Measurements from ENCODE around the gene SFTPA2. TPM values are rescaled to one million over a fixed set of nuclear protein-coding genes. Genes with fewer than 3 reads are reported as not detected.
"Not testable (repeated sequence)": the region's sequence is repeated elsewhere in the genome, so short reads cannot be mapped to it uniquely, and the experiment has no call there.

Gene SFTPA2
- total RNA-seq, 1 experiment from 2014 or later: 4.6 TPM

DNA sequence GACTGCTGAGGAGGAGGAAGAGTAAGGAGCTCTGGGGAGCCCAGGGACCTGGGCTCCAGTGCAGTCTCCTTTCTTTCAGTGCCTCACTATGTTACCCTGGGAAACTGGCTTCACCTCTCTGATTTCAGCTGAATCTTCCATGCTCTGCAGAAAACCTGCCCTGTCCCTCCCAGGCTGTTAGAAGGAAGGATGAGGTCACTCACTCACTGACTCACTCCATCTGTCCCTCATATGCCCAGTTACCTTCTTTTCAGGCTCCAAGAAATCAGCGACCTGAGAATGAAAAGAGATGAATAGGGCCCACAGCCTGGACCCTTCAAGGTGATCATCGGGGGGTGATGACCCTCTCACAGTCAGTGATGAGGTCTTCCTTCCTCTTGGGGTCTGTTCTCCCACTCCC, 481 bp downstream of the SFTPA2 start (continued):
- TF ChIP-seq, protein P1, sequence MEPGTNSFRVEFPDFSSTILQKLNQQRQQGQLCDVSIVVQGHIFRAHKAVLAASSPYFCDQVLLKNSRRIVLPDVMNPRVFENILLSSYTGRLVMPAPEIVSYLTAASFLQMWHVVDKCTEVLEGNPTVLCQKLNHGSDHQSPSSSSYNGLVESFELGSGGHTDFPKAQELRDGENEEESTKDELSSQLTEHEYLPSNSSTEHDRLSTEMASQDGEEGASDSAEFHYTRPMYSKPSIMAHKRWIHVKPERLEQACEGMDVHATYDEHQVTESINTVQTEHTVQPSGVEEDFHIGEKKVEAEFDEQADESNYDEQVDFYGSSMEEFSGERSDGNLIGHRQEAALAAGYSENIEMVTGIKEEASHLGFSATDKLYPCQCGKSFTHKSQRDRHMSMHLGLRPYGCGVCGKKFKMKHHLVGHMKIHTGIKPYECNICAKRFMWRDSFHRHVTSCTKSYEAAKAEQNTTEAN (CRISPR knock-in tag; IDR thresholded peaks at IDR 0.05): no peak
- TF ChIP-seq FOXJ3 (CRISPR knock-in tag; IDR thresholded peaks at IDR 0.05; ENCODE audit: borderline replicate concordance) (no peak), ESRRA (CRISPR knock-in tag; IDR thresholded peaks at IDR 0.05; ENCODE audit: borderline replicate concordance) (no peak)
- TF ChIP-seq, protein P2, sequence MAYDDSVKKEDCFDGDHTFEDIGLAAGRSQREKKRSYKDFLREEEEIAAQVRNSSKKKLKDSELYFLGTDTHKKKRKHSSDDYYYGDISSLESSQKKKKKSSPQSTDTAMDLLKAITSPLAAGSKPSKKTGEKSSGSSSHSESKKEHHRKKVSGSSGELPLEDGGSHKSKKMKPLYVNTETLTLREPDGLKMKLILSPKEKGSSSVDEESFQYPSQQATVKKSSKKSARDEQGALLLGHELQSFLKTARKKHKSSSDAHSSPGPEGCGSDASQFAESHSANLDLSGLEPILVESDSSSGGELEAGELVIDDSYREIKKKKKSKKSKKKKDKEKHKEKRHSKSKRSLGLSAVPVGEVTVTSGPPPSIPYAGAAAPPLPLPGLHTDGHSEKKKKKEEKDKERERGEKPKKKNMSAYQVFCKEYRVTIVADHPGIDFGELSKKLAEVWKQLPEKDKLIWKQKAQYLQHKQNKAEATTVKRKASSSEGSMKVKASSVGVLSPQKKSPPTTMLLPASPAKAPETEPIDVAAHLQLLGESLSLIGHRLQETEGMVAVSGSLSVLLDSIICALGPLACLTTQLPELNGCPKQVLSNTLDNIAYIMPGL (CRISPR knock-in tag; IDR thresholded peaks at IDR 0.05): no peak

DNA sequence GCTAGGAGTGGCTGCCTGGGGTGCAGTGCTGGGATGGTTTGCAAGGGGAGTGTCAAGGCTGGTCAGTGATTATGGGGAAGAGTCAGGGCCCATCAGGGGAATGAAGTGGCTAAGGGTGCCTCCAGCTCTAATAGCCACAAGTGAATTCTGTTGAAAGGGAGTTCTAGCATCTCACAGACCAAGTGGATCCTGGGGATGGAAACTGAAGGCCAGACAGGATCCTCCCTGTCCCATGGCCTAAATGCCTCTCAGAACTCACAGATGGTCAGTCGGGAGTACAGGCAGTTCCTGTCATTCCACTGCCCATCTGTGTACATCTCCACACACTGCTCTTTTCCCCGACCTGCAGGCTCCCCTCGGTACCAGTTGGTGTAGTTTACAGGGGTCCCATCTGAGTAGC, 3.2 kb downstream of the SFTPA2 start:
- H3K36me3 Mint-ChIP-seq; CTCF ChIA-PET; H3K27me3 Mint-ChIP-seq (ENCODE audit: low read depth); DNase-seq (ENCODE audit: low spot score); H3K4me1 Mint-ChIP-seq; POLR2A ChIA-PET; H3K4me3 Mint-ChIP-seq; ATAC-seq; H3K27ac Mint-ChIP-seq; H3K9me3 Mint-ChIP-seq: not testable (repeated sequence)

DNA sequence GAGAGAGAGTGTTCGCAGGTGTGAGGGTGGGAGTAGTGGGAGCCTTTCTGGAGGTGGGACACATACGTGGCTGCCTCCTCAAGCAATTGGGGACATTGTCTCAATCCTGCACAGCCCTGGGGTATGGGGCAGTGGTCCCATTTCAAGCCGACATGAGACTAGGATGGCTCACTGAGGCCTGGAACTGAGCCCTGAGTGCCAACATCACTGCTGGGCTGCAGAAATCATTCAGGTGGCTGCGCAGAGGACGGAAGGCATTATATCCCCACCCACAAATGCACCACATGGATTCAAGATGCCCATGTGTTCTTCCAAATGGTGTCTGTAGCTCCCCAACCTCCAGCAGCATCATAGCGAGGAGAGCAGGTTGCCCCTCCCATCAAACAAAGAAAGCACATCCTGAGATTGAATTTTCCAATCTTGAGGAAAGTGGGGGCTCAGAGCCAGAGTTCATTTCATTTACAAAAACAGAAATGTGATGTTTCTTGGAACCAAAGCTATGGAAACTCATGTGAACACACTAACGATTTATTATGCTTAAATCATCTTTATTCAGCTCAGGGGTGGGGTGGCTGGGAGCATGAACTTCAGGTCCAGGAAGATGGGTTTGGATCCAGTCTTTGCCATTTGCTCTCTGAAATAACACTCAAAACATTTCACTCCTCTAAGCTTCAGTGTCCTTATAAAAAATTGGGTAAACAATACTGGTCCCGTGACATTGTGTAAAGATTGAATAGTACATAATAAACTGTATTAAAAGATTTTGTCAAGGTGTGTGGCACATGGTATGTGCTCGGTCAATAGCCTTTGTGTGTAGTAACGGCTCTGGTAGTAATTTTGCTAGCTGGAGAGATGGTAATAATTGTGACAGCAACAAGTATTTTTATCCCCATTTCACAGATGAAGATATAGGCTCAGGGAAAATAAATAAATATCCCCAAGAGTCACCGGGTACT, 4.6 kb downstream of the SFTPA2 start:
- H3K9me3 Mint-ChIP-seq: no peaks in the 10 kb centered on the region
- CTCF ChIA-PET: no interaction called here
- H3K36me3 Mint-ChIP-seq: no peaks in the 10 kb centered on the region
- no peak for DNase-seq (ENCODE audit: low spot score)
- no peaks in the 10 kb centered on the region; the same call in none of the 2 replicates for H3K27me3 Mint-ChIP-seq (ENCODE audit: low read depth)
- no peak for ATAC-seq
- POLR2A ChIA-PET: no interaction called here
- no peak overlapping the region for H3K4me3 Mint-ChIP-seq
- TF ChIP-seq, protein P3, sequence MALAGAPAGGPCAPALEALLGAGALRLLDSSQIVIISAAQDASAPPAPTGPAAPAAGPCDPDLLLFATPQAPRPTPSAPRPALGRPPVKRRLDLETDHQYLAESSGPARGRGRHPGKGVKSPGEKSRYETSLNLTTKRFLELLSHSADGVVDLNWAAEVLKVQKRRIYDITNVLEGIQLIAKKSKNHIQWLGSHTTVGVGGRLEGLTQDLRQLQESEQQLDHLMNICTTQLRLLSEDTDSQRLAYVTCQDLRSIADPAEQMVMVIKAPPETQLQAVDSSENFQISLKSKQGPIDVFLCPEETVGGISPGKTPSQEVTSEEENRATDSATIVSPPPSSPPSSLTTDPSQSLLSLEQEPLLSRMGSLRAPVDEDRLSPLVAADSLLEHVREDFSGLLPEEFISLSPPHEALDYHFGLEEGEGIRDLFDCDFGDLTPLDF (CRISPR knock-in tag; IDR thresholded peaks at IDR 0.05): no peak
- TF ChIP-seq, protein P4, sequence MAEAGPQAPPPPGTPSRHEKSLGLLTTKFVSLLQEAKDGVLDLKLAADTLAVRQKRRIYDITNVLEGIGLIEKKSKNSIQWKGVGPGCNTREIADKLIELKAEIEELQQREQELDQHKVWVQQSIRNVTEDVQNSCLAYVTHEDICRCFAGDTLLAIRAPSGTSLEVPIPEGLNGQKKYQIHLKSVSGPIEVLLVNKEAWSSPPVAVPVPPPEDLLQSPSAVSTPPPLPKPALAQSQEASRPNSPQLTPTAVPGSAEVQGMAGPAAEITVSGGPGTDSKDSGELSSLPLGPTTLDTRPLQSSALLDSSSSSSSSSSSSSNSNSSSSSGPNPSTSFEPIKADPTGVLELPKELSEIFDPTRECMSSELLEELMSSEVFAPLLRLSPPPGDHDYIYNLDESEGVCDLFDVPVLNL (CRISPR knock-in tag; IDR thresholded peaks at IDR 0.05; ENCODE audit: borderline replicate concordance, low read depth): no peak
- TF ChIP-seq OVOL2 (CRISPR knock-in tag; IDR thresholded peaks at IDR 0.05; ENCODE audit: borderline replicate concordance): no peak
- no peak for TF ChIP-seq NR1H2 (CRISPR knock-in tag; IDR thresholded peaks at IDR 0.05)
- TF ChIP-seq ZNF232 (CRISPR knock-in tag; IDR thresholded peaks at IDR 0.05): no peak
- no peak for TF ChIP-seq ZNF138 (CRISPR knock-in tag; conservative IDR thresholded peaks at IDR 0.05)
- no peak for TF ChIP-seq IRF2 (CRISPR knock-in tag; IDR thresholded peaks at IDR 0.05; ENCODE audit: borderline replicate concordance, low read depth)
- no peak for TF ChIP-seq ZNF219 (CRISPR knock-in tag; IDR thresholded peaks at IDR 0.05; ENCODE audit: borderline replicate concordance)
- TF ChIP-seq, protein P5, sequence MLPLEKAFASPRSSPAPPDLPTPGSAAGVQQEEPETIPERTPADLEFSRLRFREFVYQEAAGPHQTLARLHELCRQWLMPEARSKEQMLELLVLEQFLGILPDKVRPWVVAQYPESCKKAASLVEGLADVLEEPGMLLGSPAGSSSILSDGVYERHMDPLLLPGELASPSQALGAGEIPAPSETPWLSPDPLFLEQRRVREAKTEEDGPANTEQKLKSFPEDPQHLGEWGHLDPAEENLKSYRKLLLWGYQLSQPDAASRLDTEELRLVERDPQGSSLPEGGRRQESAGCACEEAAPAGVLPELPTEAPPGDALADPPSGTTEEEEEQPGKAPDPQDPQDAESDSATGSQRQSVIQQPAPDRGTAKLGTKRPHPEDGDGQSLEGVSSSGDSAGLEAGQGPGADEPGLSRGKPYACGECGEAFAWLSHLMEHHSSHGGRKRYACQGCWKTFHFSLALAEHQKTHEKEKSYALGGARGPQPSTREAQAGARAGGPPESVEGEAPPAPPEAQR (CRISPR knock-in tag; IDR thresholded peaks at IDR 0.05): no peak
- TF ChIP-seq, protein P6, sequence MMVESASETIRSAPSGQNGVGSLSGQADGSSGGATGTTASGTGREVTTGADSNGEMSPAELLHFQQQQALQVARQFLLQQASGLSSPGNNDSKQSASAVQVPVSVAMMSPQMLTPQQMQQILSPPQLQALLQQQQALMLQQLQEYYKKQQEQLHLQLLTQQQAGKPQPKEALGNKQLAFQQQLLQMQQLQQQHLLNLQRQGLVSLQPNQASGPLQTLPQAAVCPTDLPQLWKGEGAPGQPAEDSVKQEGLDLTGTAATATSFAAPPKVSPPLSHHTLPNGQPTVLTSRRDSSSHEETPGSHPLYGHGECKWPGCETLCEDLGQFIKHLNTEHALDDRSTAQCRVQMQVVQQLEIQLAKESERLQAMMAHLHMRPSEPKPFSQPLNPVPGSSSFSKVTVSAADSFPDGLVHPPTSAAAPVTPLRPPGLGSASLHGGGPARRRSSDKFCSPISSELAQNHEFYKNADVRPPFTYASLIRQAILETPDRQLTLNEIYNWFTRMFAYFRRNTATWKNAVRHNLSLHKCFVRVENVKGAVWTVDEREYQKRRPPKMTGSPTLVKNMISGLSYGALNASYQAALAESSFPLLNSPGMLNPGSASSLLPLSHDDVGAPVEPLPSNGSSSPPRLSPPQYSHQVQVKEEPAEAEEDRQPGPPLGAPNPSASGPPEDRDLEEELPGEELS (CRISPR knock-in tag; IDR thresholded peaks at IDR 0.05): no peak
- TF ChIP-seq NR2C2 (CRISPR knock-in tag; IDR thresholded peaks at IDR 0.05): no peak
- no peak for TF ChIP-seq ZNF671 (CRISPR knock-in tag; IDR thresholded peaks at IDR 0.05)
- TF ChIP-seq FOXK1 (CRISPR knock-in tag; IDR thresholded peaks at IDR 0.05): no peak
- TF ChIP-seq, protein P7, sequence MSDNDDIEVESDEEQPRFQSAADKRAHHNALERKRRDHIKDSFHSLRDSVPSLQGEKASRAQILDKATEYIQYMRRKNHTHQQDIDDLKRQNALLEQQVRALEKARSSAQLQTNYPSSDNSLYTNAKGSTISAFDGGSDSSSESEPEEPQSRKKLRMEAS (CRISPR knock-in tag; IDR thresholded peaks at IDR 0.05): no peak
- no peak for TF ChIP-seq TCF7 (CRISPR knock-in tag; IDR thresholded peaks at IDR 0.05; ENCODE audit: low read depth)
- no peak for TF ChIP-seq CREB1 (CRISPR knock-in tag; IDR thresholded peaks at IDR 0.05)
- TF ChIP-seq, protein P8, sequence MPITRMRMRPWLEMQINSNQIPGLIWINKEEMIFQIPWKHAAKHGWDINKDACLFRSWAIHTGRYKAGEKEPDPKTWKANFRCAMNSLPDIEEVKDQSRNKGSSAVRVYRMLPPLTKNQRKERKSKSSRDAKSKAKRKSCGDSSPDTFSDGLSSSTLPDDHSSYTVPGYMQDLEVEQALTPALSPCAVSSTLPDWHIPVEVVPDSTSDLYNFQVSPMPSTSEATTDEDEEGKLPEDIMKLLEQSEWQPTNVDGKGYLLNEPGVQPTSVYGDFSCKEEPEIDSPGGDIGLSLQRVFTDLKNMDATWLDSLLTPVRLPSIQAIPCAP (CRISPR knock-in tag; IDR thresholded peaks at IDR 0.05): no peak
- no peak for TF ChIP-seq NFE2L1 (CRISPR knock-in tag; IDR thresholded peaks at IDR 0.05)
- H3K27ac Mint-ChIP-seq: no peak overlapping the region
- H3K4me1 Mint-ChIP-seq: no peaks in the 10 kb centered on the region
